Measurements from ENCODE around the gene ANXA11.

- TF ChIP-seq CTCF (IDR thresholded peaks at IDR 0.05): no peak
- TF ChIP-seq POLR2A (IDR thresholded peaks at IDR 0.05): no peak
Observed at GRCh38 chr10:80173466-80173865, 31.9 kb downstream of the ANXA11 start.
